Activated T-cell treated with anti-CD3 and anti-CD28 coated beads for 48 hours (primary cell): ENCODE data around the gene SLC14A1.
"Not testable (repeated sequence)": the region's sequence is repeated elsewhere in the genome, so short reads cannot be mapped to it uniquely, and the experiment has no call there.

Source experiments
- DNase-seq: peaks from one replicate; pipeline ENCODE4 v3.0.0-alpha.2; 2020; ENCODE audit warnings: low read depth

The SLC14A1 gene

GRCh38 chr18:45724601-45725000 is 620 bp downstream of the SLC14A1 start:
- no peak for DNase-seq

- no peak for DNase-seq
These were observed 1.4 kb downstream of the SLC14A1 start for GRCh38 chr18:45725336-45725735.

- no peak for DNase-seq
These were observed 2.6 kb downstream of the SLC14A1 start for GRCh38 chr18:45726603-45727002.

- no peak for DNase-seq
These were observed 3.1 kb downstream of the SLC14A1 start for GRCh38 chr18:45727068-45727467.

- no peak for DNase-seq
These were observed 4.5 kb downstream of the SLC14A1 start for GRCh38 chr18:45728336-45729010.

DNA sequence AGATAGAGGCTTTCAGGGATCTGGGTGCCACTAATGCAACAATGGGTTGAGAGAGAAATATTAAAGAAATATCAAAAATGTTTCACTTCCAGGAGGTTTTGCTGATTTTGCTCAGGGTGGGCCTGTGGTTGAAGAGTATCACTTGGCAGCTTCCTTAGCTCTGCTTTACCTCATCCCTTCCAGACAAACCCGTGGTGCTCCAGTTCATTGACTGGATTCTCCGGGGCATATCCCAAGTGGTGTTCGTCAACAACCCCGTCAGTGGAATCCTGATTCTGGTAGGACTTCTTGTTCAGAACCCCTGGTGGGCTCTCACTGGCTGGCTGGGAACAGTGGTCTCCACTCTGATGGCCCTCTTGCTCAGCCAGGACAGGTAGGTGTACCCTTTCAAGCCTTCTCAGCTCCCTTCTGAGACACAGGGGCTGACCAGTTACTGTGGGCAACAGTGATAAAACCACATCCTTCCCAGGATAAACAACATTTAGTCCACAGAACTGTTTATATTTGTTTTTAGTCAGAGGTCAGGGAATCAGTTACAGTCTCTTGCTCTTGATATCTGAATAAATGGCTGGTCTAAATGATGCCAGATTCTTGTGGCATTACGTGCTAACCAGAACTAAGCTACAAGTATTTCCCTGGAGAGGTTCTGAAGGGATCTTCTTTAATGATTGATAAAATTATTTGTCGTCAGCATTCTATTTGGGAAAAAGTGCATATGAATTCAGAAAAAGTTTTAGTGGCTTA is 7.0 kb downstream of the SLC14A1 start:
- no peak for DNase-seq

DNA sequence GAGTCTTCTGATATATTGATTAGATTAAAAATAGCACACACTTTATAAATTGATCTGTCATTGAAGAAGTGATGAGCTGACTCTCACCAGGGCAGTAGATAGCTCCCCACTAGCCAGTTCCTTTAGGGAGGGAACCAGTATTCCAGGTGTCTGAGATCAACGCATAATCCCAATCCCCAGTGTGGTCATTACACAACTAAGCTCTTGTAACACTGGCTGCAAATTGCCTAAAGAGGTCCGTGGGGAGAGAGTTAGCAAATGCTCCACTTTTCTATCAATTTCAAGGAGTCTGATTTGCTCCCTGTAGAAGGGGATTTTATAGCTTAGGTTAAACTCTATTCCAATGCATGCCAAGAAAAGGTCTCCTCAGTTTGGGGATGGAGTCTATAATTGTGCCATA is 7.7 kb downstream of the SLC14A1 start:
- no peak for DNase-seq

GRCh38 chr18:45733535-45733934 is 9.6 kb downstream of the SLC14A1 start:
- no peak for DNase-seq

- DNase-seq: no peak
These were observed 10.5 kb downstream of the SLC14A1 start for GRCh38 chr18:45734505-45734904.

GRCh38 chr18:45734944-45735343 is 11.0 kb downstream of the SLC14A1 start:
- no peak for DNase-seq

DNA sequence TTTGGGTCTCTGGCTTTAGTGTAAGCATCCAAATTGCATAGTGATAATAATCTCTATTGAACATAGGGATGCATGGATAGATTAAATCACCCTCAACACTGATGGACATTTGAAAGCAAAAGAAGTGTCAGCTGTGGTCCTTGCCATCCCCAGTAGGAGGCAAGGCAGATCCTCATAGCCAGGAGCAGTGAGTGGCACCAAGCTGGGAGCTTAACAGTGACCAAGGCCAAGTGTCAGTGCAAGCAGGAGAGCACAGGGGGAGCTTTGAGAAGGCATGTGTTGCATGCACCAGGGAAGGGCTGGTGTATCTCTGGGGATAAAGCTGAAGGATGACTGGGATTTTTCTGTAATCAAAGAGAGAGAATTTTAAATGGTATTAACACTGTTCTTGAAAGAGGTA is 14.7 kb downstream of the SLC14A1 start:
- no peak for DNase-seq

DNA sequence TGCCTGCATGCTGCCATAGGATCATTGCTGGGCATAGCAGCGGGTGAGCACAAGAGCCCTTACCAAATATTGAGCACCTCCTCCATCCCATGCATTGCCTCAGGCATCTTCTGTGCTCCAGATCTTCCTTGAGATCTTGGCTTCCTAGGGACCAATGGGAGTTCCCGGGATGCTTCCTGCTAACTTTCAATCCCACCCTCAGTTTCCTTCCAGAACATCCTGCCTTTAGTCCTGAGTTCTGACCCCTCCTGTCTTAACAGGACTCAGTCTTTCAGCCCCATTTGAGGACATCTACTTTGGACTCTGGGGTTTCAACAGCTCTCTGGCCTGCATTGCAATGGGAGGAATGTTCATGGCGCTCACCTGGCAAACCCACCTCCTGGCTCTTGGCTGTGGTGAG is 15.3 kb downstream of the SLC14A1 start:
- DNase-seq: no peak

DNA sequence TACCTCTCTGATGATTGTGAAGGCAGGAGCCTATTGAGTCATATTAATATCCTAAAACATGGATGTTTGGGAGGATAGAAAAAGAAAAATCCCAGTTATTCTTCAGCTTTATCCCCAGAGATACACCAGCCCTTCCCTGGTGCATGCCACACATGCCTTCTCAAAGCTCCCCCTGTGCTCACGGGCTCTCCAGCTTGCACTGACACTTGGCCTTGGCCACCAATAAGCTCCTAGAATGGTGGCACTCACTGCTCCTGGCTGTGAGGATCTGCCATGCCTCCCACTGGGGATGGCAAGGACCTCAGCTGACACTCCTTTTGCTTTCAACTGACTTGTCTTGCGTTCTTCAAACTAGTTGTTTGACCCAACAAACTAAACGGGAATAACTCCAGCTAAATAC is 15.9 kb downstream of the SLC14A1 start:
- no peak for DNase-seq

GRCh38 chr18:45741056-45741455 is 17.1 kb downstream of the SLC14A1 start:
- DNase-seq: no peak

DNA sequence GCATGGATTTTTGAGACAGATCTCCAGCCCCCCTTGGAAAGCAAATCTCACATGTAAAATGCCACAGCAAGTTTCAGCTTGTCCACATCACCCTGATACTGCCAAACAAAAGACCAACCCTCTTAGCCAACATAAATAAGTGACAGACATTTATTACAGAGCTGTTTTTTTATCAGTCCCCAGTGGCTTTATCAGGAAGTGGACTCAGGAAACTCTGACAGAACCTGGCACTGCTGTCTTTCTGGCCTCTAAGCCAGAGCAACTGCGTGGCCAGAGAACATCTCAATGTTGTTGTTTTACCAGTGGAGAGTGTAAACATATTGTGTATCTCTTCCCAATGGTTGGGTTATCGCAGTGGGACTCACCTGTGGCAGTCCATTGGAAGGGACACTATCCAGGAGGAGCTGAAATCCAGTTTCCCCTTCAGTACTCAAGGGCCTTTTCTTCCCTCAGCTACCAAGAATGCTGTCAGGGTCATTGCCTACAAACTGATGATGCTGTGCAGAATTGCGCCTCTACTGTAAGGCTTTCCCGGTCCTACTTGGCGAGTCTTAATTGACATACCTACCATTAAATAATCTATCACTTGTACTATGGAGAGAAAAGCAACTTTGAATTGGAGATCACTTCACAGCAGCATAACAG is 22.0 kb downstream of the SLC14A1 start:
- DNase-seq: no peak

- no peak for DNase-seq
These were observed 24.5 kb downstream of the SLC14A1 start for GRCh38 chr18:45748501-45748900.

GRCh38 chr18:45749918-45750689 is 26.1 kb downstream of the SLC14A1 start:
- DNase-seq: no peak

DNA sequence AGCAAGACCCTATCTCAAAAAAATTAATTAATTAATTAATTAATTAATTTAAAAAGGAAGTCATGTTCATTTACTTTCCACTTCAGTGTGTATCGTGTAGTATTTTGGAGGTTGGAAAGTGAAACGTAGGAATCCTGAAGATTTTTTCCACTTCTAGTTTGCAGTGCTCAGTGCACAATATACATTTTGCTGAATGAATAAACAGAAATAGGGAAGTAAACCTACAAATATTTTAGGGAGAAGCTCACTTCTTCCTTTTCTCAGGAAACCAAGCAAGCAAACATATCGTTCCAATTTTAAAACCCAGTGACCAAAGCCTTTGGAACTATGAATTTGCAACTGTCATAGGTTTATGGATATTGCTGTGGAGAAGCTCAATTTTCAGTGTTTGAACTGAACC is 27.8 kb downstream of the SLC14A1 start:
- no peak for DNase-seq

GRCh38 chr18:45752681-45753080 is 28.7 kb downstream of the SLC14A1 start:
- DNase-seq: no peak

DNA sequence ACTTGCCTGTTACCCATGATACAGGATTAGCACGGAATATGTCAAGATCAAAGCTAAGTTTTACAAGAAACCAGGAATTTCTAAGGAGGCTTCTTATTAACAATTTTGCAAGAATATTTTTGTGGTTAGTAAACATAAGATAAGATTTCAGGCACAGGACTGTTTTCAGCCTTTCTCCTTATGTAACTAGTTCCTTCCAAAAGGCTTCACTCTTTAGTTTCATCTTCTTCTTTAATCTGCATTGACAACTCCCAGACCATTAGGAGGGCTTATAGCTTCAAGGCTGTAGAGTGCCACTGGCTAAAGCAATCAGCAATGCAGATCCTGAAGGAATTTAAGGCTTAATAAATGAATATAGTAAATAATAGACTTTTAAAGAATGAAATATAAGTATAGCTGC is 29.3 kb downstream of the SLC14A1 start:
- DNase-seq: no peak

DNA sequence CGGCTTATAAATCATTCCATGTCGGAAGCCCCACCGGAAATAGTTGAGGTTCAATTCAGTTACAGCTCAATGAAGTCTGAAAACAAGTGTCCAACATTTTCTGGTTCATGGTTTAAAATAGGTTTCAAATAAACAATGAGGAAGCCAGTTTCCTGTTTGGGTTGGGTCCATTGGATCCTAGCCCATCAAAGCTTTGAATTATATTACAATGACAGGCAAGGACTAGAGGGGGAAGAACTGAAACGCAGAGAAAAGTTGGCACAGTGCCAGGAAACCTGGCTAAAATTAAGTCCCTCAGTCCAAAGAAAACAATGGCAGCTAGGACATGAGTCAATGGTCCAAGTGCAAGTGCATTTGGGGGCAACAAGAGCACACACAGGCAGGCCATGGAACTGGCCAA is 32.0 kb downstream of the SLC14A1 start:
- DNase-seq: no peak

DNA sequence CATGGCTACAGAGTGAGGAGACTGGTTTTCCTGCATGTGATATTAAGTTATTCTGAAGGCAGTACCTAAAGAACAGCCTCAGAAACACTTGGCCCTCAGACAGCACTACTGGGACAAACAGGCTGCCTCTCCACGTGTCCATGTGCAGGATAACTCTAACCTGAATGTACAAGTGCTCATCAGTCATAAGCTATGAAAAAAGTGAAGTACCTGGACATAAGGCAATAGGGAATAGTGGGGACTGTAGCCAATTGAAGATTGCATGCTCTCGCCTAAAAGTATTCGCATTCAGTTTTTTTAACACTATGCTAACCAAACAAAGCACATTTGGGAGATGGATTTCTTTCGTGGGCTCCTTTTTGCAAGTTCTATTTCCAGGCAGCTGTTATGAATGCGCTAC is 33.0 kb downstream of the SLC14A1 start:
- no peak for DNase-seq

GRCh38 chr18:45757644-45758043 is 33.7 kb downstream of the SLC14A1 start:
- DNase-seq: not testable (repeated sequence)
